Cardiac muscle cell (in vitro differentiated cells and primary cell): ENCODE measurements around the gene SH3TC1. TPM values are rescaled to one million over a fixed set of nuclear protein-coding genes. Genes with fewer than 3 reads are reported as not detected.
A peak's percentile ranks its signal among the peaks of the same experiment; 100 is the strongest.

ENCODE experiments used
- DNase-seq, 2 donors: peaks; one replicate each; pipeline versions ENCODE4 v3.0.0 to v3.0.0-alpha.2; 2010 to 2017; ENCODE audit warnings: low read depth in 1 of 2, low spot score in 1 of 2
- H3K27ac ChIP-seq: fragments of 200-600 bp; sonication (generic); 2 replicates; pipeline ENCODE4 v1.5.1; 2016
- H3K27me3 ChIP-seq: fragments of 200-600 bp; sonication (generic); 2 replicates; pipeline ENCODE4 v1.6.0; 2016; ENCODE audit warnings: control low read depth
- H3K36me3 ChIP-seq: fragments of 200-600 bp; sonication (generic); 2 replicates; pipeline ENCODE4 v1.5.1; 2016; ENCODE audit warnings: control low read depth
- H3K4me1 ChIP-seq: fragments of 200-600 bp; sonication (generic); 2 replicates; pipeline ENCODE4 v1.8.1; 2017; ENCODE audit warnings: low read depth, mild to moderate bottlenecking, mixed run types
- H3K4me3 ChIP-seq: fragments of 200-600 bp; sonication (generic); 2 replicates; pipeline ENCODE4 v1.5.1; 2016; ENCODE audit warnings: mild to moderate bottlenecking
- H3K9me3 ChIP-seq: fragments of 200-600 bp; sonication (generic); 2 replicates; pipeline ENCODE4 v1.5.1; 2017; ENCODE audit warnings: low read depth, mild to moderate bottlenecking, control low read depth
- CTCF ChIP-seq: IDR thresholded peaks from 2 replicates; pipeline ENCODE4 v1.5.1; 2012; ENCODE audit warnings: low read depth, mild to moderate bottlenecking, low read length
- polyA plus RNA-seq: library from polyadenylated mRNA; unstranded; fragments of >200 nt; fragmentation: Nextera tagmentation; extraction: Ambion mirVana; gene quantifications from 2 replicates; pipeline ENCODE4 v1.2.1, GENCODE V29; 2016
- total RNA-seq: library from RNA; depleted of rRNA; stranded (reverse); fragments of >200 nt; gene quantifications from 2 replicates; pipeline ENCODE4 v1.2.3, GENCODE V29; 2016

SH3TC1 gene
- total and polyA plus RNA-seq, 2 experiments from 2014 or later, result 0.57 to 3.8 TPM

GRCh38 chr4:8227771-8228318 lies 28.8 kb downstream of the SH3TC1 start:
- no peak overlapping the region for H3K4me3 ChIP-seq
- no peaks in the 10 kb centered on the region for H3K36me3 ChIP-seq
- no peak overlapping the region for H3K27ac ChIP-seq
- peaks cover 10% of the 10 kb centered on the region for H3K4me1 ChIP-seq
- H3K27me3 ChIP-seq, result no peaks in the 10 kb centered on the region
- no peak for DNase-seq
- no peaks in the 10 kb centered on the region for H3K9me3 ChIP-seq
- no peak for TF ChIP-seq CTCF

GRCh38 chr4:8228319-8229250 lies 29.5 kb downstream of the SH3TC1 start:
- peak in 1 of 2 donors; percentile 84 for DNase-seq
- TF ChIP-seq CTCF, result no peak

GRCh38 chr4:8229331-8229975 lies 30.4 kb downstream of the SH3TC1 start:
- H3K36me3 ChIP-seq, result no peaks in the 10 kb centered on the region
- no peak for DNase-seq
- no peak for TF ChIP-seq CTCF
- H3K27ac ChIP-seq, result no peak overlapping the region
- H3K4me3 ChIP-seq, result no peak overlapping the region
- H3K27me3 ChIP-seq, result no peaks in the 10 kb centered on the region
- H3K9me3 ChIP-seq, result no peaks in the 10 kb centered on the region
- H3K4me1 ChIP-seq, result peaks cover 10% of the 10 kb centered on the region

More at GRCh38 chr4:8228319-8229250, 29.5 kb downstream of the SH3TC1 start:
- Histone ChIP-seq H3K9me3 (no peaks in the 10 kb centered on the region), H3K4me3 (no peak overlapping the region), H3K36me3 (no peaks in the 10 kb centered on the region), H3K27me3 (no peaks in the 10 kb centered on the region), H3K4me1 (peaks cover 10% of the 10 kb centered on the region), H3K27ac (no peak overlapping the region)

GRCh38 chr4:8230033-8230432 lies 30.9 kb downstream of the SH3TC1 start:
- Histone ChIP-seq H3K27me3 (no peaks in the 10 kb centered on the region), H3K27ac (no peak overlapping the region), H3K4me1 (peaks cover 10% of the 10 kb centered on the region), H3K9me3 (no peaks in the 10 kb centered on the region), H3K4me3 (no peak overlapping the region), H3K36me3 (no peaks in the 10 kb centered on the region)
- no peak for DNase-seq
- TF ChIP-seq CTCF, result no peak

GRCh38 chr4:8230891-8231290 lies 31.8 kb downstream of the SH3TC1 start:
- Histone ChIP-seq H3K4me3 (no peak overlapping the region), H3K4me1 (peaks cover 6% of the 10 kb centered on the region), H3K36me3 (no peaks in the 10 kb centered on the region), H3K27ac (no peak overlapping the region), H3K27me3 (no peaks in the 10 kb centered on the region), H3K9me3 (no peaks in the 10 kb centered on the region)
- no peak for TF ChIP-seq CTCF
- no peak for DNase-seq
